Gastrocnemius medialis (tissue), 4 donors: ENCODE measurements around the gene RARB.

ENCODE experiments used
- POLR2A ChIP-seq, 2 donors: fragments of 450-650 bp; IDR thresholded peaks; one replicate each; pipeline ENCODE4 v1.6.1; 2017; ENCODE audit warnings: antibody characterized with exemption in 2 of 2, mild to moderate bottlenecking in 2 of 2, moderate library complexity in 2 of 2
- TF ChIP-seq, protein P1 (sequence below), 5 experiments: fragments of 450-650 bp in 3 of 5; fragments of 200-600 bp in 2 of 5; sonication (generic) in 2 of 5; IDR thresholded peaks in 4 of 5; conservative IDR thresholded peaks in 1 of 5; 1 replicate in 4 of 5; 2 replicates in 1 of 5; pipeline ENCODE4 v1.5.1; 2016 to 2019; ENCODE audit warnings: antibody characterized with exemption in 5 of 5, mild to moderate bottlenecking in 3 of 5, moderate library complexity in 3 of 5

DNA sequence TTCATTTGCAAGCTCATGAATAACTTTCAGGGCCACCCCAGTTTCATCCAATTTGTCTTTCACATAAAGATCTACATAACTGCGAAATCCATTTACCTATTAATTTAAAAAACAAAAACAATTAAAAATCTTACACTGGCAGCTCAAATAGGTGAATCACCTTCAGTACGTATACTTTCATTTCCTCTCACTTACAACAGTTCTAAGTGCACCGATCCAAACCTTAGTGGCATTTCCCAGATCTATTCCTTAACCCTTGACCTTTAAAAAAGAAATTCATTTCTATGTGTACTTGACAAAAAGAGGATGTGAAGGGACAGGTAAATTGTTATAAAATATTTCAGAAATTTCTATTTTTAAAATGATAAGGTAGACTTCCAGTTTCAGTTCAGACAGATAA, 205.9 kb downstream of the RARB start:
- TF ChIP-seq, protein P1, sequence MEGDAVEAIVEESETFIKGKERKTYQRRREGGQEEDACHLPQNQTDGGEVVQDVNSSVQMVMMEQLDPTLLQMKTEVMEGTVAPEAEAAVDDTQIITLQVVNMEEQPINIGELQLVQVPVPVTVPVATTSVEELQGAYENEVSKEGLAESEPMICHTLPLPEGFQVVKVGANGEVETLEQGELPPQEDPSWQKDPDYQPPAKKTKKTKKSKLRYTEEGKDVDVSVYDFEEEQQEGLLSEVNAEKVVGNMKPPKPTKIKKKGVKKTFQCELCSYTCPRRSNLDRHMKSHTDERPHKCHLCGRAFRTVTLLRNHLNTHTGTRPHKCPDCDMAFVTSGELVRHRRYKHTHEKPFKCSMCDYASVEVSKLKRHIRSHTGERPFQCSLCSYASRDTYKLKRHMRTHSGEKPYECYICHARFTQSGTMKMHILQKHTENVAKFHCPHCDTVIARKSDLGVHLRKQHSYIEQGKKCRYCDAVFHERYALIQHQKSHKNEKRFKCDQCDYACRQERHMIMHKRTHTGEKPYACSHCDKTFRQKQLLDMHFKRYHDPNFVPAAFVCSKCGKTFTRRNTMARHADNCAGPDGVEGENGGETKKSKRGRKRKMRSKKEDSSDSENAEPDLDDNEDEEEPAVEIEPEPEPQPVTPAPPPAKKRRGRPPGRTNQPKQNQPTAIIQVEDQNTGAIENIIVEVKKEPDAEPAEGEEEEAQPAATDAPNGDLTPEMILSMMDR (IDR thresholded peaks at IDR 0.05 in 4 of 5, conservative IDR thresholded peaks at IDR 0.05 in 1 of 5) = no peak
- no peak for TF ChIP-seq POLR2A (IDR thresholded peaks at IDR 0.05)
